DMS114 treated with DMSO at 0.1 percent for 48 hours (cell line): ENCODE data around the gene CCDC107.
"Not testable (repeated sequence)": the region's sequence is repeated elsewhere in the genome, so short reads cannot be mapped to it uniquely, and the experiment has no call there.

Experiments used
- DNase-seq: peaks from one replicate; lab custom pipeline; 2025; ENCODE audit not compliant: unreplicated experiment; lab: John Stamatoyannopoulos, UW

The CCDC107 gene, protein sequence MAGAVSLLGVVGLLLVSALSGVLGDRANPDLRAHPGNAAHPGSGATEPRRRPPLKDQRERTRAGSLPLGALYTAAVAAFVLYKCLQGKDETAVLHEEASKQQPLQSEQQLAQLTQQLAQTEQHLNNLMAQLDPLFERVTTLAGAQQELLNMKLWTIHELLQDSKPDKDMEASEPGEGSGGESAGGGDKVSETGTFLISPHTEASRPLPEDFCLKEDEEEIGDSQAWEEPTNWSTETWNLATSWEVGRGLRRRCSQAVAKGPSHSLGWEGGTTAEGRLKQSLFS

DNA sequence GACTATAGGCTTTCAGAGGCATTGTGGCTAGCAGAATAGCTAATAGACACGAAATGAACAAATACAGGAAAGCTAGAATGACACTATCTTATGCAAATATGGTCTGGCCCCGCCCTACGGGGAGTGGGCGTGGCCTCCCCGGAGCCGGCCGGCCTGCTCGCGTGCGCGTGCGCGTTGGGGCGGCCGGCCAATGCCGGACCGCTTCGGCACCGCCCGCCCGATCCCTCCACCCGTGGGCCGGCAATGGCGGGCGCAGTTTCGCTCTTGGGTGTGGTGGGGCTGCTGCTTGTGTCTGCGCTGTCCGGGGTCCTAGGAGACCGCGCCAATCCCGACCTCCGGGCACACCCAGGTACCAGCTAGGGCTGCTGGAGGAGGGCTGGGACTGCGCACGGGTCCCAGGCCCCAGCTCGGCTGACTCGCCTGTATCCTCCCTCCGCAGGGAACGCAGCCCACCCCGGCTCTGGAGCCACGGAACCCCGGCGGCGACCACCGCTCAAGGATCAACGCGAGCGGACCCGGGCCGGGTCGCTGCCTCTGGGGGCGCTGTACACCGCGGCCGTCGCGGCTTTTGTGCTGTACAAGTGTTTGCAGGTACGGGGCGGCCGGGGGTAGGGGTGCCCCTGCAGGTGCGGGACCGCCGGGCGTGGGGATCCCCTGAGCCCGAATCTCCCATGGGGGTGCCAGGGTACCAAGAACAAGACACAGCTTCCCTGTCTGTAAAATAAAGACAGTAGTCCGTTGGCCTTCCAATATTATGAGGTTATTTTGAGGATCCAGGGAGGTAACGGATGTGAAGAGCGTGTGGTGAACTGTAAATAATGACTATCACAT lies at the start of gene CCDC107:
Gene CCDC107, plus strand, starts transcription at position 156 of the 831 bp plus-strand sequence. Its CDS starts 88 bp downstream, at position 244.
- DNase-seq, result peak; percentile 77

DNA sequence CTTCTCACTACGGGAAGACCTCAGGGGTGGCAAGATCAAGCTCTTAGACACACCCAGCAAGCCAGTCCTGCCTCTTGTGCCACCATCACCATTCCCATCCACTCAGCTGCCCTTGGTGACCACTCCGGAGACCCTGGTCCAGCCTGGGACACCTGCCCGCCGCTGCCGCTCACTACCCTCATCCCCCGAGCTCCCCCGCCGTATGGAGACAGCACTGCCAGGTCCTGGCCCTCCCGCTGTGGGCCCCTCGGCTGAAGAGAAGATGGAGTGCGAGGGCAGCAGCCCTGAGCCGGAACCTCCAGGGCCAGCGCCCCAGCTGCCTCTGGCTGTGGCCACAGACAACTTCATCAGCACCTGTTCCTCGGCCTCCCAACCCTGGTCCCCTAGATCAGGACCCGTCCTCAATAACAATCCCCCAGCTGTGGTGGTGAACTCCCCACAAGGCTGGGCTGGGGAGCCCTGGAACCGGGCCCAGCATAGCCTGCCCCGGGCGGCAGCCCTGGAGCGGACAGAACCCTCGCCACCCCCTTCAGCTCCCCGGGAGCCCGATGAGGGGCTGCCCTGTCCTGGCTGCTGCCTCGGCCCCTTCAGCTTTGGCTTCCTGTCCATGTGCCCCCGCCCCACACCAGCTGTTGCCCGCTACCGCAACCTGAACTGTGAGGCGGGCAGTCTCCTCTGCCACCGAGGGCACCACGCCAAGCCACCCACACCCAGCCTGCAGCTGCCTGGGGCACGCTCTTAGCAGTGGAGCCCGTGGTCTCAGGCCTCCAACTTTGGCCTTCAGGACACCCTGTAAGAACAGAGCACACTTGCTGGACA lies 48.9 kb upstream of the CCDC107 start:
- no peak for DNase-seq

DNA sequence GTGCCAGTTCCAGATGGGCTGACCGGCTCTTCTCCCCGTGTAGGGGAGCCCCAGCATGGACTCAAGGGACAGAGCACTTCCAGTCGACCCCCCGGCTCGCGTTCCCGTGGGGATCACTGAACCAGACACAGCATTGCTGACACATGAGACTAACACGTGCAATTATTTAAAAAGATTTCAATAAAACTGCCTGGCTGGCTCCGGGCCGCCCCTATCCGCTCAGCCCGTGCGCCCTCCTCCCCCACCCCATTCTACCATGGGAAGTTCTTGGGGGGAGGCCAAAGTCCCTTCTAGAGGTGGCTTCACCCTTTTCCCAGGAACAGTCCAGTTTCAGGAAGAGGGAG lies 48.3 kb upstream of the CCDC107 start:
- no peak for DNase-seq

DNA sequence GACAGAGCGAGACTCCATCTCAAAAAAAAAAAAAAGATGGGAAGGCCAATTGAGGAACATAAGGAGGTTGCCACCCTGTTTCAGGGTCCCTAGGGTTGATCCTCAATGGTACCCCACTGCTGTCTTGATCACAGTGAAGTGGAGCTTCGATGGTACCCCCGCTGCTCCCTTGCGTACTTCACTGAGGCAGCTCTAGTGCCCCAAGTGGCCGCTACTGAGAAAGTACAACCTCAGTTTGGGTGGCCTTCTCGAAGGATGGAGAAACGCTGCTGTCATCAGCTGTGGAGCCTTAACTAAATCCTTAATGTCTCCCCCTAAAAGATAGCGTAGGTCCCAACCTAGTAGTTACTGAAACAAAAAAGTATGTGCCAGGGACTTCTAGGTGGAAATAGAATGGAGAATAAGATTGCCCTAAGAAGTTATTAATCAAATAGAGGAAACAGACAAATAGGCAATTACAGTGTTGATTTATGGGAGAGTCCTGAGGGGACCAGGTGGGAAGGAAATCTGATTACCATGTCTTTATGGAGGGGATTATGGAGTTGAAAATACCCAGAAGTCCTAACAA lies 46.8 kb upstream of the CCDC107 start:
- DNase-seq, result peak; percentile 6

DNA sequence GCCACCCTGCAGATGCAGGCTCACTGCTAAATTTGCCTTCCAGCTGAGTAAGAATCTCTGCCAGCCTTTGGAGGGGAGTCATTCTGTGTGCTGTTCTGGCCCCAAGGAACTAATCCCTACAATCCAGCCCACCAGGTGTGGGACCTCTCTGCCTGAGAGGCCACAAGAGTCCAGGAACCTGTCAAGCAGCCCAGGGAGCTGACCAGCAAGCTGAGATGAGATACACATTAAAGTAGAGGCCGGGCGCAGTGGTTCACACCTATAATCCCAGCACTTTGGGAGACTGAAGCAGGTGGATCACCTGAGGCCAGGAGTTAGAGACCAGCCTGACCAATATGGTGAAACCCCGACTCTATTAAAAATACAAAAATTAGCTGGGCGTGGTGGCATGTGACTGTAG lies 46.0 kb upstream of the CCDC107 start:
- not testable (repeated sequence) for DNase-seq

DNA sequence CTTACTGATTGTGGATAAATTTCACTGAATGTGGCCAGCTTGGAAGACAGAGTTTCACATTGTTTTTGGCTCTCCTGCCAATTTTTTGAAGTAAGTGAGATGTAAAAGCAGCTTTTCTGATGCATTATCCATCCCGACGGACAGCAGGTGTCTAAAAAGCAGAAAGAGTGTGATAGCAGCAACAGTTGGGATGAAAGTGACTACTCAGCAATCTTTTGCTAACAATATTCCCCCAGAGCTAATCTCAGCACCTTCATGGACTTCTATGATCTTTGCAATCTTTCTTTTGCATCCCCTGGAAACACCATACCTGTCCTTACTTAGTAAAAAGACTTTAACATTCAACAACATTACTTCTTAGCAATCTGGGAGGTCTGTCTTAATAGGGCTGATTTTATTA lies 45.2 kb upstream of the CCDC107 start:
- no peak for DNase-seq

DNA sequence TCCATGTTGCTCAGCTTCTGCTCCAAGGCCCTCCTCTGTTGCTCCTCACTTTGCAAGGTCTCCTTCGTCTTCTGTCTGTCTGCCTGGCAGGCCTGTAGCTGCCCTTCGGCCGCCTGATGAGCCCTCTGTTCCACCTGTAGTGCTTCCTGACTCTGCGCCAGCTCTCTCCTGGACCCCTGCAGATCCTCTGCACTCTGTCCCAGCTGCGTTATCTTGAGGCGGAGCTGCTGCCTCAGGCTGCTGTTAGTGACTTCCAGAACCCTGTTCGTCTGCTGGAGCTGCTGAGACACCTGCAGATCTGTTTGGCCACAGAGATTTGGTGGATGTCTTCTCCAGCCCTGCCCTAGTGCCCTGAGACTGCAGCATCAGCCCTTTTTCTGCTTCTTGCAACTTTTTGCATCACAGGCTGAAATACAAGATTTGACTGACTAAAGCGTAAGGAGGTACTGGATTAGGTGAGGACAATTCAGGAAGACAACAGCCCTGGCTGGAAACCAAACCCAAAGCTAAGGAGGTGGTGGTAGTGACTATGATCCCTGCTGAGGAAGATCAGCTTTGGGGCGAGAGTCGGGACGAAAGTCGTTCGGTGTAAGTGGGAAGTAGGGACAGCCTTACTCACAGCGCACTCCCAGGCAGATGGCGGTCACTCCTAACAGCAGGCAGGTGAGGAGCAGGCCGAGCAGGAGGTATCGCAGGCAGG lies 42.0 kb upstream of the CCDC107 start:
- DNase-seq, result no peak

DNA sequence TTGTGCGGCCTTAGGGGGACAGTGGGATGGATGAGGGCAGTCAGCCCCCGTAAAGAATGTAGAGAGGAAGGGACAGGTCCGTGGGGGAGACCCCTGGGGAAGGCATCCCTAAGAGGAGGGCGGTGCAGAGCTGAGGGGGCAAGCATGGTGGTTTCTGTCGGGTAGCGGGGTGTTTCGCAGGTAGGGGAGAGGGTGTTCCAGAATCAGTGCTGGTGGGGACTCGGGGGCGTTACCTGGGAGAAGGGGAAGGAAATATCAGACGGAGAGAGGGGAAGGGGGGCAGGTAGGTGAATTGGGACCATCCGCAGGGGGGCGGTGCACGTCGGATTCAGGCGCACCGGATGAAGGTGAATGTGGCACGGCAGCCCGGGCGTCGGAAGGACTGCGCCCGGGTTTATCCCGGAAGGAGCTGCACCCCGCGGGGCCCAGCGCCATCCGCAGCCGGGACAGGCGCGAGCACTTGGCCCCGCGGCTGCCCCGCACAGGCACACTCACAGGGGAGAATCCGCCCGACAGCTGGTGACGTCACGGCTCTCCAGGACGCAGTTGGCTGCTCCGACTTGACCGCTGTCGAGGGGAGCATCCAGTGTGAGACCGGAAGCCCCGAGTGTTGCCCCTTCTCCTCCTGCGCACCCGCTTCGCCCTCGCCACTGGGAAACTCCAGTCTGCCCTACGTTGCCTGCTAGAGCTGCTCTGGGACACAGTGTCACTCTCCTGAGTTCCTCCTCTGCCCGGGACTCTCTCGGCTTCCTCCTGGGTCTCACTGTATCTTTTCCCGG lies 41.2 kb upstream of the CCDC107 start:
- DNase-seq, result no peak

DNA sequence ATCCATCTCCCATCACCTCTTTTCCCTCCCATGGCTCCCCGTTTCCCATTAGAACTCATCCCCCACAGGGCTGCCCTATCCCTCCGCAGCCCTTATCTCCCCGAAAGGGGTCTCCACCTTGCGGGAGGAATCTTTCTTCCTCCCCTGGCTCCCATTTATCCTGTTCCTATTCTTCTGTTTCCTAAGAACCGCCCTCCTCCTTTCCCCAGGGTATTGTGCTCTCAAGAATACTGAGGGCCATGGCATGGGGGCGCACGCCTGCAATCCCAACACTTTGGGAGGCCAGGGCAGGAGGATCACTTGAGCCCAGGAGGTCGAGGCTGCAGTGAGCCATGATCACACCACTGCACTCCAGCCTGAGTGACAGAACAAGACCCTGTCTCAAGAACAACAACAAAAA lies 40.5 kb upstream of the CCDC107 start:
- DNase-seq, result no peak

DNA sequence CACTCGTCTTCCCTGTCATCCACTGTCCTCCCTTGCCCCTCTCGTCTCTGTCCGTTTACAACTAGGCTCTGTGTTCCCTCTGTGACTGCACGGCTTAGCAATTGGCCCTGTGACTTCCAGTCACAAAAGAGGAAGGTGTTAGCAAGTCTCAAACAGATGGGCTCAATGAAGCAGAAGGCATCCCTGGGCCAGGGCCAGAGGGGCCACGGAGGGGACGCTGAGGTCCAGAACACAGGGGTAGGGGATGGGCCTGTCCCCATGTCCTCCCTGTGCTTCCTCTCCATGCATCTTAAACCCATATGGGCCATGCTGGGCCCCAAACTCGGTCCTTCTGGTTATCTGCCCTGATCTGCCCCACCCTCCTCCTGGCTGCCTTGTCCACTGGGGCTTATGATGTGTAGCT lies 39.8 kb upstream of the CCDC107 start, which contains the start of gene CD72:
Gene CD72, minus strand, starts transcription at position 89 of the 403 bp plus-strand sequence. CDS start 110 bp downstream, outside the sequence.
- no peak for DNase-seq

DNA sequence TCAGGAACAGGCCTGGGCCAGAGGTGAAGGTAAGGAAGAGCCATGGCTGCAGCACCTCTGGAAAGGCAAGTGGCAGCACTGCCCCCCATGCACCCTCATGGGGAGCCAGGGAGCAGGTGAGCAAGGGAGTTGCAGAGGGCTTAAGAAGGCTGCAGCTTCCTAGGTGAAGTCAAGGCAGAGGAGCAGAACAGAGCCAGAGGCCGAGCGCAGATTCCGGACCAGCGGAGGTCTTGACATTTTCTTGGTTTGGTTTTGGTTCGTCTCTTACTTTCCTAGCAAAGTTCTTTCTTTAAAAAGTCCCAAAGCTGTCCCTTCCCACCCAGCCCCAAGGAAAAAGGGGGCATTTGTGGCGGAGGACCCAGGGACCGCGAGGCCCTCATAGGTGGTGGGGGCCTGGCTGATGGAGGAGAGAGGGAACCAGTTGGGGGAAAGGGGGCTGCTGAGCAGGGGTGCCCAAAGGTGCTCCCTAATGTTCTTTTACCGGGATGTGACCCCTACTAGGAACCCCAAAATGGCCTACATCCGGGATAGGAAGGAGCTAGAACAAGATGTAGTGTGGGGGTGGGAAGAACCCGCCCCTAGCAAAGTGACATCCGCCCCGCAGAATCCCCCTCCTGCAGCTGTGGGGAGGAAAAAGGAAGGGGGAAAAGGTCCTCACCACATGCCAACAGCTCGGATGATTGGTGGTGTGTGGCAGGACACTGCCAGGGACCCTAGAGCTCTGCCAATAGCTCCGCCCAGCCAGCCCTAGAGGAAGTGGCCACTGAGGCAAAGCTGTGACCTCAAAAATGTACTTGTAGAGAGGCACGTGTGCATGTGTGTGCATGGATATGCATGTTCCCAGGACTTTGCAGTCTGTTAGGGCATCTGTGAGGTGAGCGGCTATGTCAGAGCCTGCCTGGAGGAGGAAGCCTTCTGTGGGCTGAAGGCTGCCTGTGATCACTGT lies 39.0 kb upstream of the CCDC107 start:
- DNase-seq, result no peak

DNA sequence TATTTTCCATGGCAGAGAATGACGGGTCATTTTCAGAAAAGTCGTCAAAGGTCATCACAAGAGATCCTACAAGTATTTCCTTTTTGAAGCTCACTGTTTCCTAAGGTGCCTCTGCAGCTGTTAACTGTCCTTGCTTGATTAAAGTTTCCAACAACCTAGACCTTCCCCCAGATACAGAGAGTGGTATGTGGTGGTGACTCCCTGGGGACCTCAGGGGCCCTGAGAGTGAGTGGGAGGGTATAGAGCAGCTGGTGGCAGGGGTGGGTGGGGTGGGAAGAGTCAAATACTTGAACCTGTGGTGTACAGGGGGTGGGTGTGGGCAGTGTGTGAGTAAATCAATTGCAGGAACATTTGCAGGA lies 38.3 kb upstream of the CCDC107 start:
- DNase-seq, result no peak

DNA sequence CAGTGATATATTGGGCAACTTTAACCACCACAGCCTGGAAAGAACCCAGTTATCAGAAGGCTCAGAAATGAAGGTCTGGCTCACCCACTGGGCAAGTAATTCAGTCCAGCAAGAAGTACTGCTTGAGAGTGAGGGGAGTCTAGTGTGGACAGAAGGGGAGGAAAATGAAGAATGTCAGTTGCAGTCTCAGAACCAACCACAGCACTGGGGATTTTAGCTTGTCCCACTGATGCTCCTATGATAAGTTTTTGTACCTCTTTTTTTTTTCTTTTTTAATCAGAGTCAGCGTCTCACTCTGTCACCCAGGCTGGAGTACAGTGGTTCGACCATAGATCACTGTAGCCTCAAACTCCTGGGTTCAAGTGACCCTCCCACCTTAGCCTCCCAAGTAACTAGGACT lies 30.5 kb upstream of the CCDC107 start:
- DNase-seq, result no peak

DNA sequence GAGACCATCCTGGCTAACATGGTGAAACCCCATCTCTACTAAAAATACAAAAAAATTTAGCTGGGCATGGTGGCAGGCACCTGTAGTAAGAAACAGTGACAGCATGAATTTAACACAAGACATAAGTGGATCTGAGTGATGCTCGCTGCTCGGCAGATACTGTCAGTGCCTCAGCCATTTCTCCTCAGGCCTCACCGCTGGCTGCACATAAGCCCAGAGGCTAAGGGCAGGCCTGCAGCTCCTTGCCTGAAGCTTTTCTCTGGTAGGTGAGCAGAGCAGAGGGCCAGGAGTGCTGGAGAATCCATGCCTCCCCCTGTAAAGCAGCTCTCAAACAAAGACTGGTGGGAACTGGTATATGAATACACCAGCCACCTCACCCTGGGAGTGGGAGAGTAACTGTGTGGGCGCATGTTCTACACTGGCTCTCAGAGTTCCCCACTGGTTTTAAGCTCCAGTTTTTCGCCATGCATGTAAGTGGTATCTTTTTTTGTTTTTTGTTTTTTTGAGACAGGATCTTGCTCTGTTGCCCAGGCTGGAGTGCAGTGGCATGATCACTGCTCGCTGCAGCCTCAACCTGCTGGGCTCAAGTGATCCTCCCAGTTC lies 29.6 kb upstream of the CCDC107 start:
- DNase-seq, result no peak

DNA sequence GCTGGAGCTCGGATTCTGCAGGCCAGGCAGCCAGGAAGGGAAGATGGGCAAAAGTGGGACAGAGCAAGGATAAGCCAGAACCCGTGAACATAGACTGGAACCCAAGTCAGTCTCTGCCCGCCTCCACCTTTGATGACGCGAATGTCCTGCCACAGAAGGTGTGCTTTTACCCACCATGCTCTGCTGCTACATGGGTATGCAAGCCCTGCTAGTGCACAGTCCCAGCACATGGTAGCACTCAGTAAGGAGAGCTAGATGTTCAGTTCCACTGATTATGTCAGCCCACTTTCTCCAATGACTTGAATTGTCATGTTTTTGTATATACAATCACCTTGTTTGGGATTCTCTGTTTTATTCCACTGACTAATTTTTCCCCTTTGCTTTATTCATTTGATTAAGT lies 28.5 kb upstream of the CCDC107 start:
- no peak for DNase-seq

DNA sequence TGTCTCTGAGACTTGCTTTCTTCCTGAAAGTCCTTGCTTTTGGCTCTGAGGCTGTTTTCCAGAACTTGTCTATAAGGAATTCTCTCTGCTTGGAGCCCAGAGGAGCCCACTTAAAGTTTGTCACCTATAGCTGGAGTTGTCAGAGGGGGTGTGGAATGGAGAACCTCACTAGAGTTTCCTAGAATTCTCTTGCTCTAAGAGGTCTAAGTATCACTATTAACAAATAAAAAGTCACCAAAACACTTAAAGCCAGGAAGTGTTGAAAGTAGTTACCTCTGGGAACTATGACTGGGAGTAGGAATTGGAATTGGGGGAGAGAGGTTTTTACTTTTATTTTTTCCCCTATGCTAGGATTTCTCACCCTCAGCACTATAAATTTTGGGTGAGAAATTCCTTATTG lies 22.4 kb upstream of the CCDC107 start:
- DNase-seq, result no peak

DNA sequence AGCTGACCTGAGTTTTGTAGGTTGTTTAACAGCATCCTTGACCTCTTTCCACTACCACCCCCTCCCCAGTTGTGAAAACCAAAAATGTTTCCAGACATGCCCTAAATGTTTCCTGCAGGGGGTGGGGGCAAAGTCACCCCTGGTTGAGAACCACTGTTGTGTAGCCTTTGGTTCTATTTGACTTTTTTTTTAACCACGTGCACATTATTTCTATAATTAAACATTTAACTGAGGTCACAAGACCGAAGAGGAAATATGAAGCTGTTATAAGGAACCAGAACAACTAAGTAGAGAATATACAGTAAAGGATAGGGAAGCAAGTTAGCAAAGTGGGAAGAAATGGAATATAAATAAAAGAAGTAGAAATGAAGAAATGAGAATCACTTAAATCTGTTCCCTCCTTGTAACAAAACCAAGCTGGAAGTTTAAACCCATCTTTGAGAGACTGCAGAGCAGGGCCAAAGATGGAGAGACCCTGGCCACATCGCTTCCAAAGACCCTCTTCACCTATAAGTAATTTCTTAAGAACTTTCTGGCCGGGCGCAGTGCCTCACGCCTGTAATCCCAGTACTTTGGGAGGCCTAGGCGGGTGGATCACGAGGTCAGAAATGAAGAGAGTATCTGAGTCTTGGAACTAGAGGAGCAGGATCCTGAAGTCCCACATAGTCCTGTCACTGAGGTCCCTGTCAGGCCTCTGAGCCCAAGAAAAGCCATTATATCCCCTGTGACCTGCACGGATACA lies 21.8 kb upstream of the CCDC107 start:
- DNase-seq, result no peak

DNA sequence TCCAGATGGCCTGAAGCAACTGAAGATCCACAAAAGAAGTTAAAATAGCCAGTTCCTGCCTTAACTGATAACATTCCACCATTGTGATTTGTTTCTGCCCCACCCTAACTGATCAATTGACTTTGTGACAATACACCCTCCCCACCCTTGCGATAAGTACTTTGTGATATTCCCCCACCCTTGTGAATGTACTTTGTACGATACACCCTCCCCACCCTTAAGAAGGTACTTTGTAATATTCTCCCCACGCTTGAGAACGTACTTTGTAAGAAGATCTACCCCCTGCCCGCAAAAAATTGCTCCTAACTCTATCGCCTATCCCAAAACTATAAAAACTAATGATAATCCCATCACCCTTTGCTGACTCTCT lies 21.2 kb upstream of the CCDC107 start:
- DNase-seq, result not testable (repeated sequence)
